ENCODE measurements around the gene OR13C8.
"Not testable (repeated sequence)": the region's sequence is repeated elsewhere in the genome, so short reads cannot be mapped to it uniquely, and the experiment has no call there.

OR13C8 gene

GRCh38 chr9:104577263-104577662, 8.3 kb downstream of the OR13C8 start:
- no peak overlapping the region for H3K4me3 ChIP-seq (ENCODE audit: low read length)
- H3K4me1 ChIP-seq (ENCODE audit: control insufficient read depth, insufficient read depth, low read length), result no peaks in the 10 kb centered on the region
- no peaks in the 10 kb centered on the region for H3K9me3 ChIP-seq (ENCODE audit: control insufficient read depth, low read length)
- H3K27me3 ChIP-seq (ENCODE audit: control insufficient read depth, insufficient read depth, low read length), result no peaks in the 10 kb centered on the region
- no peaks in the 10 kb centered on the region for H3K36me3 ChIP-seq (ENCODE audit: control insufficient read depth, insufficient read depth, low read length)
- no peak overlapping the region for H3K9ac ChIP-seq (ENCODE audit: low read length)

GRCh38 chr9:104580562-104580961, 11.6 kb downstream of the OR13C8 start:
- H3K4me3 ChIP-seq (ENCODE audit: low read length), result no peak overlapping the region

GRCh38 chr9:104586496-104587180, 17.7 kb downstream of the OR13C8 start:
- Histone ChIP-seq H3K9me3 (ENCODE audit: control insufficient read depth, low read length) (no peaks in the 10 kb centered on the region), H3K36me3 (ENCODE audit: control insufficient read depth, insufficient read depth, low read length) (no peaks in the 10 kb centered on the region), H3K27me3 (ENCODE audit: control insufficient read depth, insufficient read depth, low read length) (no peaks in the 10 kb centered on the region), H3K4me1 (ENCODE audit: control insufficient read depth, insufficient read depth, low read length) (no peaks in the 10 kb centered on the region), H3K9ac (ENCODE audit: low read length) (no peak overlapping the region), H3K4me3 (ENCODE audit: low read length) (no peak overlapping the region)

More at GRCh38 chr9:104580562-104580961, 11.6 kb downstream of the OR13C8 start:
- no peak overlapping the region for H3K9ac ChIP-seq (ENCODE audit: low read length)
- H3K36me3 ChIP-seq (ENCODE audit: control insufficient read depth, insufficient read depth, low read length), result no peaks in the 10 kb centered on the region
- H3K9me3 ChIP-seq (ENCODE audit: control insufficient read depth, low read length), result no peaks in the 10 kb centered on the region
- H3K27me3 ChIP-seq (ENCODE audit: control insufficient read depth, insufficient read depth, low read length), result no peaks in the 10 kb centered on the region
- H3K4me1 ChIP-seq (ENCODE audit: control insufficient read depth, insufficient read depth, low read length), result no peaks in the 10 kb centered on the region

GRCh38 chr9:104589626-104590025, 20.7 kb downstream of the OR13C8 start:
- no peaks in the 10 kb centered on the region for H3K36me3 ChIP-seq (ENCODE audit: control insufficient read depth, insufficient read depth, low read length)
- H3K27me3 ChIP-seq (ENCODE audit: control insufficient read depth, insufficient read depth, low read length), result no peaks in the 10 kb centered on the region

GRCh38 chr9:104598749-104599148, 29.8 kb downstream of the OR13C8 start:
- not testable (repeated sequence) for H3K4me1 ChIP-seq (ENCODE audit: control insufficient read depth, insufficient read depth, low read length); H3K9ac ChIP-seq (ENCODE audit: low read length); H3K4me3 ChIP-seq (ENCODE audit: low read length); H3K27me3 ChIP-seq (ENCODE audit: control insufficient read depth, insufficient read depth, low read length); H3K9me3 ChIP-seq (ENCODE audit: control insufficient read depth, low read length); H3K36me3 ChIP-seq (ENCODE audit: control insufficient read depth, insufficient read depth, low read length)

More at GRCh38 chr9:104589626-104590025, 20.7 kb downstream of the OR13C8 start:
- Histone ChIP-seq H3K4me3 (ENCODE audit: low read length) (no peak overlapping the region), H3K4me1 (ENCODE audit: control insufficient read depth, insufficient read depth, low read length) (no peaks in the 10 kb centered on the region), H3K9me3 (ENCODE audit: control insufficient read depth, low read length) (no peaks in the 10 kb centered on the region), H3K9ac (ENCODE audit: low read length) (no peak overlapping the region)

- H3K4me1 ChIP-seq (ENCODE audit: control insufficient read depth, insufficient read depth, low read length); H3K27me3 ChIP-seq (ENCODE audit: control insufficient read depth, insufficient read depth, low read length); H3K9ac ChIP-seq (ENCODE audit: low read length); H3K36me3 ChIP-seq (ENCODE audit: control insufficient read depth, insufficient read depth, low read length); H3K4me3 ChIP-seq (ENCODE audit: low read length); H3K9me3 ChIP-seq (ENCODE audit: control insufficient read depth, low read length): not testable (repeated sequence)
Measured at GRCh38 chr9:104599313-104599712, 30.3 kb downstream of the OR13C8 start, which contains the start of gene OR13C5. Gene OR13C5 (minus strand): TSS chr9:104599413. CDS start chr9:104599413, 0 bp downstream.

GRCh38 chr9:104604801-104605200, 35.8 kb downstream of the OR13C8 start:
- Histone ChIP-seq H3K36me3 (ENCODE audit: control insufficient read depth, insufficient read depth, low read length) (no peaks in the 10 kb centered on the region), H3K4me3 (ENCODE audit: low read length) (no peak overlapping the region)

GRCh38 chr9:104605527-104605926, 36.6 kb downstream of the OR13C8 start, which contains the start of gene OR13C2:
Gene OR13C2 (minus strand): TSS chr9:104605627. CDS start chr9:104605627, 0 bp downstream.
- H3K9ac ChIP-seq (ENCODE audit: low read length); H3K27me3 ChIP-seq (ENCODE audit: control insufficient read depth, insufficient read depth, low read length); H3K9me3 ChIP-seq (ENCODE audit: control insufficient read depth, low read length); H3K4me1 ChIP-seq (ENCODE audit: control insufficient read depth, insufficient read depth, low read length); H3K36me3 ChIP-seq (ENCODE audit: control insufficient read depth, insufficient read depth, low read length); H3K4me3 ChIP-seq (ENCODE audit: low read length): not testable (repeated sequence)

More at GRCh38 chr9:104604801-104605200, 35.8 kb downstream of the OR13C8 start:
- Histone ChIP-seq H3K9ac (ENCODE audit: low read length) (no peak overlapping the region), H3K9me3 (ENCODE audit: control insufficient read depth, low read length) (no peaks in the 10 kb centered on the region), H3K4me1 (ENCODE audit: control insufficient read depth, insufficient read depth, low read length) (no peaks in the 10 kb centered on the region), H3K27me3 (ENCODE audit: control insufficient read depth, insufficient read depth, low read length) (no peaks in the 10 kb centered on the region)

- Histone ChIP-seq H3K27me3 (ENCODE audit: control insufficient read depth, insufficient read depth, low read length) (no peaks in the 10 kb centered on the region), H3K9ac (ENCODE audit: low read length) (no peak overlapping the region), H3K4me3 (ENCODE audit: low read length) (no peak overlapping the region), H3K4me1 (ENCODE audit: control insufficient read depth, insufficient read depth, low read length) (no peaks in the 10 kb centered on the region), H3K36me3 (ENCODE audit: control insufficient read depth, insufficient read depth, low read length) (no peaks in the 10 kb centered on the region), H3K9me3 (ENCODE audit: control insufficient read depth, low read length) (no peaks in the 10 kb centered on the region)
Measured at GRCh38 chr9:104606152-104606551, 37.2 kb downstream of the OR13C8 start.

- H3K4me1 ChIP-seq (ENCODE audit: control insufficient read depth, insufficient read depth, low read length), result no peaks in the 10 kb centered on the region
- no peak overlapping the region for H3K9ac ChIP-seq (ENCODE audit: low read length)
- no peak overlapping the region for H3K4me3 ChIP-seq (ENCODE audit: low read length)
- H3K36me3 ChIP-seq (ENCODE audit: control insufficient read depth, insufficient read depth, low read length), result no peaks in the 10 kb centered on the region
- H3K27me3 ChIP-seq (ENCODE audit: control insufficient read depth, insufficient read depth, low read length), result no peaks in the 10 kb centered on the region
- no peaks in the 10 kb centered on the region for H3K9me3 ChIP-seq (ENCODE audit: control insufficient read depth, low read length)
Measured at GRCh38 chr9:104608336-104608735, 39.4 kb downstream of the OR13C8 start.

- Histone ChIP-seq H3K36me3 (ENCODE audit: control insufficient read depth, insufficient read depth, low read length) (no peaks in the 10 kb centered on the region), H3K9me3 (ENCODE audit: control insufficient read depth, low read length) (no peaks in the 10 kb centered on the region), H3K27me3 (ENCODE audit: control insufficient read depth, insufficient read depth, low read length) (no peaks in the 10 kb centered on the region), H3K4me3 (ENCODE audit: low read length) (no peak overlapping the region), H3K9ac (ENCODE audit: low read length) (no peak overlapping the region), H3K4me1 (ENCODE audit: control insufficient read depth, insufficient read depth, low read length) (no peaks in the 10 kb centered on the region)
Measured at GRCh38 chr9:104611213-104611612, 42.2 kb downstream of the OR13C8 start.

GRCh38 chr9:104617418-104617817, 48.5 kb downstream of the OR13C8 start:
- no peak overlapping the region for H3K4me3 ChIP-seq (ENCODE audit: low read length)
- no peaks in the 10 kb centered on the region for H3K9me3 ChIP-seq (ENCODE audit: control insufficient read depth, low read length)
- H3K36me3 ChIP-seq (ENCODE audit: control insufficient read depth, insufficient read depth, low read length), result no peaks in the 10 kb centered on the region
- no peaks in the 10 kb centered on the region for H3K4me1 ChIP-seq (ENCODE audit: control insufficient read depth, insufficient read depth, low read length)
- no peak overlapping the region for H3K9ac ChIP-seq (ENCODE audit: low read length)
- H3K27me3 ChIP-seq (ENCODE audit: control insufficient read depth, insufficient read depth, low read length), result no peaks in the 10 kb centered on the region

All from mucosa of stomach (tissue), 1 donor.